Thoracic aorta (tissue), 2 donors: ENCODE measurements around the gene ITLN1. TPM values are rescaled to one million over a fixed set of nuclear protein-coding genes. Genes with fewer than 3 reads are reported as not detected.
"Not testable (repeated sequence)": the region's sequence is repeated elsewhere in the genome, so short reads cannot be mapped to it uniquely, and the experiment has no call there.

Experiments used
- ATAC-seq: fragments of 150-250 bp; one replicate; pipeline ENCODE4 v1.8.0; 2017; ENCODE audit warnings: low read depth; ENCODE audit not compliant: insufficient number of reproducible peaks, low FRiP score
- DNase-seq: peaks from one replicate; pipeline ENCODE4 v3.0.0-alpha.2; 2020; ENCODE audit warnings: low spot score
- H3K27ac ChIP-seq, 2 donors: fragments of 200-600 bp; sonication (generic); 1 replicate in 1 of 2; 2 replicates in 1 of 2; pipeline ENCODE4 v1.5.1; 2016; ENCODE audit warnings: mild to moderate bottlenecking in 2 of 2, moderate library complexity in 2 of 2
- H3K27me3 ChIP-seq: fragments of 200-600 bp; sonication (generic); replicated peaks from 2 replicates; pipeline ENCODE4 v1.6.0; 2016; ENCODE audit warnings: mild to moderate bottlenecking; ENCODE audit not compliant: insufficient read depth
- H3K36me3 ChIP-seq: fragments of 200-600 bp; sonication (generic); one replicate; pipeline ENCODE4 v1.5.1; 2016
- H3K4me1 ChIP-seq, 2 donors: fragments of 200-600 bp; sonication (generic); 1 replicate in 1 of 2; 2 replicates in 1 of 2; pipeline versions ENCODE4 v1.5.1 to v1.6.0; 2016; ENCODE audit warnings: low read depth in 2 of 2, mild to moderate bottlenecking in 1 of 2; ENCODE audit not compliant: control insufficient read depth in 1 of 2
- H3K4me3 ChIP-seq: fragments of 200-600 bp; sonication (generic); 2 replicates; pipeline ENCODE4 v1.5.1; 2016; ENCODE audit warnings: mild to moderate bottlenecking
- H3K9me3 ChIP-seq: fragments of 200-600 bp; sonication (generic); 2 replicates; pipeline ENCODE4 v1.5.1; 2016
- total RNA-seq, 2 donors: library from RNA; depleted of rRNA; stranded (reverse); fragments of >200 nt; gene quantifications; one replicate each; pipeline versions ENCODE4 v1.1.0 to v1.2.3, GENCODE V29; 2016
- TF ChIP-seq, protein P1 (sequence below): fragments of 200-600 bp; sonication (generic); IDR thresholded peaks from one replicate; pipeline ENCODE4 v1.5.1; 2019; ENCODE audit warnings: antibody characterized with exemption

ITLN1 gene
- 10 to 100 TPM in 1 of 2 donors, under 1 TPM in 1; 0.56 to 51.7 TPM for total RNA-seq

DNA sequence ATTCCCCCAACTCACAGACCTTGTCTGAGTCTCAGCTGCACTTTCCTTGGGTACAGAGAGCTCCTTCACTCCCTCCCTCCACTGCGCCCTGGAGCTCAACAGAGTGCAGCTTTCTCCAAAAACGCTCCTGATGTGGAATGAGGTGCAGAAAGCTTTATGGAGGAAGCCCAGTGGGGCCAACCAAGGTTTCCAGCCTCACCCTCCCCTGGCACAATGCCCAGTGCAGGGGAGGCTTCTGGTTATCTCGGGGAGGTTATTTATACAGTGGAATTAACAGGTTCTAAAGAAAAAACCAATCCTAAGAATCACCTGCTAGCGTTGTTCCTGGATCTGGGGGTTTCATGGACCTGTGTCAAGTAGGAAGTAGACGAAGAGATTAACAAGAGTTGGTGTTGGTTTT lies at the start of gene ITLN1:
ITLN1 (minus strand) TSS at position 139 of the 400 bp plus-strand sequence. CDS start 303 bp downstream, outside the sequence.
- TF ChIP-seq, protein P1, sequence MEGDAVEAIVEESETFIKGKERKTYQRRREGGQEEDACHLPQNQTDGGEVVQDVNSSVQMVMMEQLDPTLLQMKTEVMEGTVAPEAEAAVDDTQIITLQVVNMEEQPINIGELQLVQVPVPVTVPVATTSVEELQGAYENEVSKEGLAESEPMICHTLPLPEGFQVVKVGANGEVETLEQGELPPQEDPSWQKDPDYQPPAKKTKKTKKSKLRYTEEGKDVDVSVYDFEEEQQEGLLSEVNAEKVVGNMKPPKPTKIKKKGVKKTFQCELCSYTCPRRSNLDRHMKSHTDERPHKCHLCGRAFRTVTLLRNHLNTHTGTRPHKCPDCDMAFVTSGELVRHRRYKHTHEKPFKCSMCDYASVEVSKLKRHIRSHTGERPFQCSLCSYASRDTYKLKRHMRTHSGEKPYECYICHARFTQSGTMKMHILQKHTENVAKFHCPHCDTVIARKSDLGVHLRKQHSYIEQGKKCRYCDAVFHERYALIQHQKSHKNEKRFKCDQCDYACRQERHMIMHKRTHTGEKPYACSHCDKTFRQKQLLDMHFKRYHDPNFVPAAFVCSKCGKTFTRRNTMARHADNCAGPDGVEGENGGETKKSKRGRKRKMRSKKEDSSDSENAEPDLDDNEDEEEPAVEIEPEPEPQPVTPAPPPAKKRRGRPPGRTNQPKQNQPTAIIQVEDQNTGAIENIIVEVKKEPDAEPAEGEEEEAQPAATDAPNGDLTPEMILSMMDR: no peak
- H3K4me3 ChIP-seq: no peak within 1 kb of the TSS
- H3K27ac ChIP-seq: no peak within 1 kb of the TSS
- H3K36me3 ChIP-seq: no peaks in the 10 kb centered on the region
- DNase-seq: no peak
- H3K4me1 ChIP-seq: peaks cover 0 to 4% of the 10 kb centered on the region in 2 donors
- no peak for ATAC-seq
- H3K9me3 ChIP-seq: no peaks in the 10 kb centered on the region
- H3K27me3 ChIP-seq: no peaks in the 10 kb centered on the region

DNA sequence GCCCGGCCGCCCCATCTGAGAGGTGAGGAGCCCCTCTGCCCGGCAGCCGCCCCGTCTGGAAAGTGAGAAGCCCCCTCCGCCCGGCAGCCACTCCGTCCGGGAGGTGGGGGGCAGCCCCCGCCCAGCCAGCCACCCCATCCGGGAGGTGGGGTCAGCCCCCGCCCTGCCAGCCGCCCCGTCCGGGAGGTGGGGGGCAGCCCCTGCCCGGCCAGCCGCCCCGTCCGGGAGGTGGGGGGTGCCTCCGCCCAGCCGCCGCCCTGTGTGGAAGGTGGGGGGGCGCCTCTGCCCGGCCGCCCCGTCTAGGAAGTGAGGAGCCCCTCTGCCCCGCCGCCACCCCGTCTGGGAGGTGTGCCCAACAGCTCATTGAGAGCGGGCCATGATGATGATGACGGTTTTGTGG lies 48.3 kb upstream of the ITLN1 start:
- H3K4me3 ChIP-seq, H3K36me3 ChIP-seq, H3K27me3 ChIP-seq, H3K27ac ChIP-seq, ATAC-seq, H3K9me3 ChIP-seq, DNase-seq, H3K4me1 ChIP-seq: not testable (repeated sequence)

DNA sequence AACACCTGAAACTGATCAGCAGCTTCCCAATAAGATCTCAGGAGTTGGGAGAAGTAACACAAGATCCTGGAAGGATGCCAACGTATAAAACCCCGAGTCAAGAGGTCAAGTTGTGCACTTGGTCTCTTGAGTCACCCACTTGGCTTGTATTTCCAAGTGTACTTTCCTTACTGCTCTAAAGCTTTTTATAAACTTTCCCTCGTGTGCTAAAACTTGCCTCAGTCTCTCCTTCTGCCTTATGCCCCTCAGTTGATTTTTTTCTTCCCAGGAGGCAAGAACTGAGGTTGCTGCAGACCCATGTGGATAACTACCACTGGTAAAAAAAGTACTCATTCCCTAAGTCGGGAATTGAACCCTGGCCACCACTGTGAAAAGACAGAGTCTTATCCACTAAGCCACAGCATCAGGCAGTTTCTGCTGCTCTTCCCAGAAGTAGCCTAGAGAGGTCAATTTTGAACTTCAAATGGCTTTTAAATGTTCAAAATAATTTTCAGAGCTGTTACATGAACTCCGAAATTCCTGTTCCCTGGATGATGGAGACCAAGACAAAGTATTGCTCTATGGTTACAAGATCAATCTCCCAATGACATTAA lies 40.8 kb upstream of the ITLN1 start:
- Histone ChIP-seq H3K9me3 (no peaks in the 10 kb centered on the region), H3K27ac (no peak overlapping the region), H3K36me3 (no peaks in the 10 kb centered on the region), H3K27me3 (no peaks in the 10 kb centered on the region), H3K4me1 (no peaks in the 10 kb centered on the region), H3K4me3 (no peak overlapping the region)
- TF ChIP-seq, protein P1: no peak
- ATAC-seq: no peak
- no peak for DNase-seq

DNA sequence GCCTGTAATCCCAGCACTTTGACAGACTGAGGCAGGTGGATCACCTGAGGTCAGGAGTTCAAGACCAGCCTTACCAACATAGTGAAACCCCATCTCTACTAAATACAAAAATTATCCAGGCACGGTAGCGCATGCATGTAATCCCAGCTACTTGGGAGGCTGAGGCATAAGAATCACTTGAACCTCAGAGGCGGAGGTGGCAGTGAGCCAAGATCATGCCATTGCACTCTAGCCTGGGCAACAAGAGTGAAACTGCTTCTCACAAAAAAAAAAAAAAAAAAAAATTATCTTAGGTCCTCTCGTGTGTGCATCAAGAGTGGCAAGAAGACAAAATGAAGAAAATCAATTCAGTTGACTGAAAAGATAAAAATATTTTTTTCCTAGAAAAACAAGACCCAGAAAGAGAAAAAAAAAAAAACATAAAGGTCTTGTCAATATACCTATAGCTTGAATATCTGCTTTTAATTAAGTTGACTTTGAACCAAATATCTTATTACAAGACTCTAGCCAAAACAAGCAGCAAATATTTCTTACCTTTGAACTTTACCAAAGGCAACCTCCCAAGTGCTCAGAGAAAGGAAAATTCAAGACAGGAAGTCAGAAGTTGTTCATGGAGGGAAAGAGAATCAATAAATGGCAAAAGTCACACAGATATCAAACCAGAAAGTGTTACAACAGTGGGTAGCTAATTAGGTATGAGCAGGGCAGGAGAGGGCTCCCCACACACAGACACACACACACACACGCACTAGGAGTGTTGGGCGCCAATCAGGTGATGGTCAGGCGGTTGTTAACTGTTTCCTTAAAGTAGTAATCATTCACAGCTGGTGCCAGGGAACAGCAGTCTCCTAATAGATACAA lies 40.0 kb upstream of the ITLN1 start:
- TF ChIP-seq, protein P1: no peak

DNA sequence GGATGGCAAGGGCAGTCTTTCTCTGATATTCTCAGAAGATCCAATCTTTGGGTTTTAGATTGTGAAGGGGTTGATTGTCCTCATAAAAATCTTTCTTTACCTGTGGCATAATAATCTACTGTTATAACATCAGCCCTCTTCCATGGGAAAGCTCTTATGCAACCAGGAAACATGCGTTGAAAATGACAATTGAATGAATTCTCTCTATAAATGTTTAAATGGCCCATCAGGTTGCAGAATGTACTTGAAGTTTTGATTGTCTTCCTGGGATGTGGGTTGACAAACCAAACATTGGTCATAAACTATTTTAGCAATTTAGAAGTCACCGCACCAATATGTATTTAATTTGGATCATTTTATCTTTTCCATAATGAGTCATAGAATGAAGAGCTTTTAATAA lies 31.7 kb upstream of the ITLN1 start:
- H3K9me3 ChIP-seq: no peaks in the 10 kb centered on the region
- H3K27ac ChIP-seq: no peak overlapping the region
- H3K36me3 ChIP-seq: no peaks in the 10 kb centered on the region
- H3K4me1 ChIP-seq: peaks cover 0 to 9% of the 10 kb centered on the region in 2 donors
- TF ChIP-seq, protein P1: no peak
- H3K27me3 ChIP-seq: no peaks in the 10 kb centered on the region
- no peak for ATAC-seq
- H3K4me3 ChIP-seq: no peak overlapping the region
- DNase-seq: no peak

More for the DNA sequence above, 40.0 kb upstream of the ITLN1 start:
- no peak overlapping the region for H3K4me3 ChIP-seq
- H3K9me3 ChIP-seq: no peaks in the 10 kb centered on the region
- H3K36me3 ChIP-seq: no peaks in the 10 kb centered on the region
- no peak overlapping the region for H3K27ac ChIP-seq
- DNase-seq (no peak), ATAC-seq (no peak)
- no peaks in the 10 kb centered on the region for H3K4me1 ChIP-seq
- H3K27me3 ChIP-seq: no peaks in the 10 kb centered on the region

DNA sequence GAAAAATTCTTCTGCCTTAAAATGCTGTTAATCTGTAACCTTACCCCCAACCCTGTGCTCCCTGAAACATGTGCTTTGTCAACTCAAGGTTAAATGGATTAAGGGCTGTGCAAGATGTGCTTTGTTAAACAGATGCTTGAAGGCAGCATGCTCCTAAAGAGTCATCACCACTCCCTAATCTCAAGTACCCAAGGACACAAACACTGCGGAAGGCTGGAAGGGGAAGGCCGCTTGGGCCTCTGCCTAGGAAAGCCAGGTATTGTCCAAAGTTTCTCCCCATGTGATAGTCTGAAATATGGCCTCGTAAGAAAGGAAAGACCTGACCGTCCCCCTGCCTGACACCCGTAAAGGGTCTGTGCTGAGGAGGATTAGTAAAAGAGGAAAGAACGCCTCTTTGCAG lies 28.2 kb upstream of the ITLN1 start:
- not testable (repeated sequence) for H3K27ac ChIP-seq, ATAC-seq, DNase-seq, H3K27me3 ChIP-seq, H3K36me3 ChIP-seq, H3K4me3 ChIP-seq, H3K9me3 ChIP-seq
- H3K4me1 ChIP-seq: peaks cover 4 to 37% of the 10 kb centered on the region in 2 donors
